GM12874 (cell line): ENCODE data around the gene NYNRIN.

Experiments used
- TF ChIP-seq, protein P1 (sequence below): IDR thresholded peaks from 2 replicates; pipeline ENCODE4 v1.5.1; 2011; ENCODE audit warnings: low read depth, mild to moderate bottlenecking, control low read depth, low read length, moderate library complexity; ENCODE audit not compliant: insufficient read depth

Gene NYNRIN

GRCh38 chr14:24439257-24439656, 40.5 kb downstream of the NYNRIN start:
- TF ChIP-seq, protein P1, sequence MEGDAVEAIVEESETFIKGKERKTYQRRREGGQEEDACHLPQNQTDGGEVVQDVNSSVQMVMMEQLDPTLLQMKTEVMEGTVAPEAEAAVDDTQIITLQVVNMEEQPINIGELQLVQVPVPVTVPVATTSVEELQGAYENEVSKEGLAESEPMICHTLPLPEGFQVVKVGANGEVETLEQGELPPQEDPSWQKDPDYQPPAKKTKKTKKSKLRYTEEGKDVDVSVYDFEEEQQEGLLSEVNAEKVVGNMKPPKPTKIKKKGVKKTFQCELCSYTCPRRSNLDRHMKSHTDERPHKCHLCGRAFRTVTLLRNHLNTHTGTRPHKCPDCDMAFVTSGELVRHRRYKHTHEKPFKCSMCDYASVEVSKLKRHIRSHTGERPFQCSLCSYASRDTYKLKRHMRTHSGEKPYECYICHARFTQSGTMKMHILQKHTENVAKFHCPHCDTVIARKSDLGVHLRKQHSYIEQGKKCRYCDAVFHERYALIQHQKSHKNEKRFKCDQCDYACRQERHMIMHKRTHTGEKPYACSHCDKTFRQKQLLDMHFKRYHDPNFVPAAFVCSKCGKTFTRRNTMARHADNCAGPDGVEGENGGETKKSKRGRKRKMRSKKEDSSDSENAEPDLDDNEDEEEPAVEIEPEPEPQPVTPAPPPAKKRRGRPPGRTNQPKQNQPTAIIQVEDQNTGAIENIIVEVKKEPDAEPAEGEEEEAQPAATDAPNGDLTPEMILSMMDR: no peak

GRCh38 chr14:24439830-24440605, 41.2 kb downstream of the NYNRIN start:
- TF ChIP-seq, protein P1: no peak

GRCh38 chr14:24440606-24441399, 42.0 kb downstream of the NYNRIN start:
- TF ChIP-seq, protein P1: no peak

GRCh38 chr14:24441485-24441884, 42.7 kb downstream of the NYNRIN start:
- TF ChIP-seq, protein P1: no peak

DNA sequence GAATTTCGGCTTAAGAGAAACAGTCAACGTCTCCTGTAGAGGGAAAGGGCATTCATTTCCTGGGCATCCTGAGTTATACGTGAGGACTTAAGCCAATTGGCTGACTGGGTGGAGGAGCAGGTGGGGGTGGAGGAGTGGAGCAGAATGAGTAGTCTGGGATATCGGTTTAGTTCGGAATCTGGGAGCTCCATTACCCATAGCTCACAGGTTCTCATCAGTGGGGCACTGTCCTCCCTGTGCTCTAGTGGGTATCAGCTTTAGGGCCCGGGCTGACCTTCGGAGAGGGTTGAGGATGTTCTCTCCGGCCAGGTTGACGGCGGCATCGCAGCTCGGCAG, 43.1 kb downstream of the NYNRIN start:
- TF ChIP-seq, protein P1: no peak

- TF ChIP-seq, protein P1: no peak
Measured at GRCh38 chr14:24442240-24443052, 43.6 kb downstream of the NYNRIN start, which contains the start of gene SDR39U1. Gene SDR39U1, minus strand, starts transcription at chr14:24442776. Its CDS starts 7 bp downstream, at chr14:24442769.
